HG03025 (cell line): Measurements from ENCODE around the gene NEDD8.
"Not testable (repeated sequence)": the region's sequence is repeated elsewhere in the genome, so short reads cannot be mapped to it uniquely, and the experiment has no call there.

ENCODE experiments used
- ATAC-seq: cut with Tn5 transposase; IDR thresholded peaks from one replicate; pipeline ENCODE4 v1.9.1; 2021; ENCODE audit warnings: mild to moderate bottlenecking, moderate library complexity; ENCODE audit not compliant: unreplicated experiment, low FRiP score

NEDD8 gene

GRCh38 chr14:24250354-24250753, 18.2 kb upstream of the NEDD8 start:
- no peak for ATAC-seq

GRCh38 chr14:24249230-24250021, 17.3 kb upstream of the NEDD8 start:
- no peak for ATAC-seq

- no peak for ATAC-seq
These were observed 15.3 kb upstream of the NEDD8 start for GRCh38 chr14:24247422-24247821.

DNA sequence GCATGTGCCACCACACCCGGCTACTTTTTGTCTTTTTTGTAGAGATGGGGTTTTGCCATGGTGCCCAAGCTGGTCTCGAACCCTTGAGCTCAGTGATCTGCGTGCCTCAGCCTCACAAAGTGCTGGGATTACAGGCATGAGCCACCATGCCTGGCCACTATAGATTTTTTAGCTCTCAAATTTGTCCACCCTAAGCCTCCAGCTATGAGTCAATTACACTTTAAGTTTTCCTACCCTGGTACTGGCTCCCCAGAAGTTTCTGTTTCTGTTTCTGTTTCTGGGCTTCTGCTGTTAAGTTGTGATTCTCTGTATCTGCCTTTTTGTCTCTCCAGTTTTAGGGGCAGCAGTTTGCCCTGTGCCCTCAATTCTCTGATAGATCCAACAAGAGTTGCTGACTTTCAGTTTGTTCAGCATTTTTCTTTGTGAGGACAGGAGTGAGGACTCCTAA, 14.6 kb upstream of the NEDD8 start:
- ATAC-seq = no peak

GRCh38 chr14:24245350-24245749, 13.2 kb upstream of the NEDD8 start:
- not testable (repeated sequence) for ATAC-seq

GRCh38 chr14:24243336-24243836, 11.2 kb upstream of the NEDD8 start:
- ATAC-seq = no peak

DNA sequence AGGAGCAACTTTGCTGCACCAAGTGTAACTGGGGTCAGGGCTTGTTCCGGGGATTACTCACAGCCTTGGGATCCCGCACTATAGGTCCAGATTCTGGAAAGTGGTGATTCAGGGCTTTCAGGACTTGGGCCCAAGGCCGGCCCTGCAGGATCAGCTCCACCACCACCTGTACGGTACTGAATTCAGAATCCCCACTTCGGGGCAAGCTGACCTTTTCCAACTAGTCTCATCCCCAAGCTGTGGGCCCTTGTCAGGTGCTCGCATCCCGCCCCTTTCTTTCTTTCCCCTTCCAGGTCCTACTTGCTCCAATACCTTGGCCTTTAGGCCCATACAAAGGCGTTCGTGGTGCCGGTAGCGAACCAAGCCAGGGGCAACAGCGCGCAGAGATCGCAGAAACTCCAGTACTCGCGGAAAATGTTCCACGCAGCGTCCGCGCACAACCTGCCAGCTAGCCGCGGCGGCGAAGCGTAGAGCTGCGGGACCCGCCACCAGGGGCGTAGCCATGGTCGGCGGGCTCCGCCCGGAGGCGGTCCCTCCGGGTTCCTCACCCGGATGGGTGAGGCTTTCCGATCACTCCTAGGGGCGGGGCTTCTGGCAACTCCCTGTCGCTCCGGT, 9.8 kb upstream of the NEDD8 start:
- peak; percentile 70 for ATAC-seq

GRCh38 chr14:24240110-24240918, 8.1 kb upstream of the NEDD8 start:
- ATAC-seq = no peak

GRCh38 chr14:24238527-24239037, 6.4 kb upstream of the NEDD8 start:
- ATAC-seq = no peak

- ATAC-seq = no peak
These were observed 6.0 kb upstream of the NEDD8 start for GRCh38 chr14:24238123-24238522.

DNA sequence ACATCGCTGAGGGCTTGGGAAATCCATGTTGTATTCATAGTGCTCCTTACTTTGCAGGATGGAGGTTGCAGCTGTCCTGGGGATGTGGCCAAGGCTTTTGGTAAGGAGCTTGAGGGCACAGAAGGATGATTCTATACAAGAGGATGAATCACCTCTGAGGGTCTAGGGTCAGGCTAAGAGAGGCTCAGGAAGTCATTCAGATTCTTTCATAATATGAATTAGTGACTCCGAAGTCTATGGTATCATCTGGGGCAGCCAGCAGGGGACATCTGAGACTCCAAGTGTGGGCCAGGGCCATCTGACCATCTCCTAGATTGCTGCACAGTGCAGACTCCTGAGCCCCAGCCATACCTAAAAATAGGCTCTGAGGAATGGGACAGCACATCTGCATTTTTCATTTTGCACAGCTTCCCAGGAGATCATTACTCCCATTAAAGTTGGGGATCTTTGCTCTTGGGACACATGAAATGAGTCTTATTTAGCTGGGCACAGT, 5.3 kb upstream of the NEDD8 start:
- no peak for ATAC-seq

GRCh38 chr14:24236689-24237462, 4.7 kb upstream of the NEDD8 start:
- ATAC-seq = no peak

DNA sequence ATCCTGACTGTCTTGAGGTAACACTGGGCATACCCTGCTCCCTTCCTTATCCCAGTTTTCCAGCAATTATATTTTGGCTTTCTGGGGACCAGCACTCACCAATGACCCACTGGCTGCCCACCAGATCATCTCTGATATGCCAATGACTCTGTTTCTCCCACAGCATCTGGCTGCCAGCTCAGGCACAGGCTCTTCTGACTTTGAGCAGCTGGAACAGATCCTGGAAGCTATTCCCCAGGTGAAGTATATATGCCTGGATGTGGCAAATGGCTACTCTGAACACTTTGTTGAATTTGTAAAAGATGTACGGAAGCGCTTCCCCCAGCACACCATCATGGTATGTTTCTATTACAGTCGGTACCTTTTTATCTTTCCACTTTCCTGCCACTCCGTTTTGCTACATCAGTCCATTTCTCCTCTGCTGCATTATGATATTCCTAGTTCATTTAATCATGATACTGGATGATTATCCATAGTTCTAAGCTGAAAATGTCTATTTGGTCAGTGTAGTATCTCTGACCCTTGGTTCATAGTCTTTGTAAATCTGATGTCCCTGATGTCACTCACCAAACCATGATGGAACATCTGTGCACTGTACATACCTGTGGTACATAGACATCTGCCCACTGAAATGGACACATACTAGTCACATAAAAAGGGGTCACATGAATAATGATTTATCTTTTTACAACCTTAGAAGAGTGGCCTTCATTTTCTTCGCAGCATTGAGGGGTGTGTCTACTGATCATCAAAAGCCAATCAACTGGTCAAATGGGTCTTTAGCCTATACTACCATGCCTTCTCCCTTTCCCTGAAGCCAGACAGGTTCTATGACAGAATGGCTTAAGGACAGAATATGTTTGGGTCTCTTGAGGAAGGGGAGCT, 3.9 kb upstream of the NEDD8 start:
- no peak for ATAC-seq

- ATAC-seq = no peak
These were observed 2.2 kb upstream of the NEDD8 start for GRCh38 chr14:24234095-24235005.

DNA sequence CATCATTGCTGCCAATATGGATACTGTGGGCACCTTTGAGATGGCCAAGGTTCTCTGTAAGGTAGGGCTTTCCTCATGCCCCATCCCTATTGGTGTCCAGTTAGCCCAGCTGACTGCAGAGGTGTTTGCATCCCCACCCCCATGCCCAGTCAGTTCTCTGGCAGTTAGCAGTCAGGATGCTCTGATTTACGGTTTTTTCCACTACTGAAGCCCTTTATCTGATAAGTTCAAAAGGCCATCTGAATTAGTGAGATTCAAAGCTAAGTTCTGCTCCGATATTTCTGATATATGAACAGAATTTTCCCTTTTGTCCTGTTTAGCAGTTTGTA, 1.3 kb upstream of the NEDD8 start:
- ATAC-seq = no peak

GRCh38 chr14:24232645-24233537, 724 bp upstream of the NEDD8 start, which contains the start of gene GMPR2:
GMPR2 (plus strand) TSS chr14:24232929; CDS start chr14:24233254, 325 bp downstream.
- peak; percentile 36 for ATAC-seq
